ENCODE data around the gene COBL. TPM values are rescaled to one million over a fixed set of nuclear protein-coding genes. Genes with fewer than 3 reads are reported as not detected.

Gene COBL
- total and polyA plus RNA-seq, 2 of the 8 experiments (the other 6 are each of a cell fraction or from before 2014, with no cell fraction given): 13.8 to 40.4 TPM

DNA sequence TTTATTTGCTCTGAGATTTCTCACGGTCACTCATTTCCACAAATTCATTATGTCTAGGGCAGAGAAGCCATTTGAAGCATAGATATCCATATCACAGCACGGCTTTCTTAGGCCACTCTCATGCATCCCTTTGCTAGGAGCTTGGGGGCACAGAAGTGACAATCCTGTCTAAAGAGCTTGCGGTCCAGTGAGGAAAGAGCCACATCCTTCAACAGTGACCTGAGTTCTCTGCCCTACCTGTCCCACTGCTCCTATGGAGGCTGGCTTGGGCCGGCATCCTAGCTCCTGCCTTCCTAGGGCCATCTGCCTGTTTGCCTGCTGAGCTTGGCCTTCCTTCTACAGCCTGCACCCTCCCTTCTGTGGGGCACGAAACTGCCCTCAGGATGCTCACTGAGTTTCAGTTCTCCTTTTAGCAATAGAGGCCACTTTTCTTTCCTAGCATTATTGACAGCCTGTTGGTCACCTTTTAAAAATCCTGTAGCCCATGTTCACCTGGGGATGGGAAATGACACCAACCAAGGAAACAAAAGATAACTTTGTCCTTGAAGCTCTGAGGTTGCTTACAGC is 321.8 kb downstream of the COBL start (continued):
- TF ChIP-seq SUZ12 (IDR thresholded peaks at IDR 0.05; ENCODE audit: low read length): no peak
- no peak for TF ChIP-seq EP300 (IDR thresholded peaks at IDR 0.05; ENCODE audit: borderline replicate concordance in 1 of 2, low read depth in 2 of 2, low read length in 2 of 2)
- no peak for TF ChIP-seq SIN3A (conservative IDR thresholded peaks at IDR 0.05 in 1 of 2, IDR thresholded peaks at IDR 0.05 in 1 of 2; ENCODE audit: low read depth in 1 of 2, low read length in 2 of 2)
- TF ChIP-seq SRF (IDR thresholded peaks at IDR 0.05; ENCODE audit: low read depth, low read length): no peak
- TF ChIP-seq SIX5 (IDR thresholded peaks at IDR 0.05; ENCODE audit: low read depth, low read length): no peak
- no peak for TF ChIP-seq NRF1 (IDR thresholded peaks at IDR 0.05; ENCODE audit: low read depth, low read length)
